Breast epithelium (tissue), 4 donors: ENCODE measurements around the gene FLG2. TPM values are rescaled to one million over a fixed set of nuclear protein-coding genes. Genes with fewer than 3 reads are reported as not detected.

ENCODE experiments used
- DNase-seq, 2 donors: peaks; one replicate each; pipeline ENCODE4 v3.0.0-alpha.2; 2019; ENCODE audit warnings: low spot score in 2 of 2
- H3K27ac ChIP-seq, 2 donors: fragments of 200-600 bp; sonication (generic) in 1 of 2; one replicate each; pipeline ENCODE4 v1.5.1; 2016 to 2019; ENCODE audit warnings: mild to moderate bottlenecking in 1 of 2
- H3K27me3 ChIP-seq, 2 donors: fragments of 200-600 bp; sonication (generic) in 1 of 2; one replicate each; pipeline versions ENCODE4 v1.5.1 to v1.6.0; 2017 to 2019; ENCODE audit warnings: control low read depth in 1 of 2, mild to moderate bottlenecking in 1 of 2
- H3K36me3 ChIP-seq: fragments of 200-600 bp; one replicate; pipeline ENCODE4 v1.5.1; 2019
- H3K4me1 ChIP-seq, 2 donors: fragments of 200-600 bp; sonication (generic); one replicate each; pipeline ENCODE4 v1.5.1; 2016 to 2019; ENCODE audit warnings: control low read depth in 1 of 2
- H3K4me3 ChIP-seq, 3 donors: fragments of 200-600 bp; sonication (generic); 1 replicate in 2 of 3; 2 replicates in 1 of 3; pipeline ENCODE4 v1.5.1; 2016 to 2019; ENCODE audit warnings: mild to moderate bottlenecking in 3 of 3, moderate library complexity in 2 of 3
- H3K9me3 ChIP-seq, 2 donors: fragments of 200-600 bp; sonication (generic) in 1 of 2; one replicate each; pipeline ENCODE4 v1.5.1; 2016 to 2019; ENCODE audit warnings: control low read depth in 1 of 2
- POLR2A ChIP-seq: fragments of 450-650 bp; IDR thresholded peaks from one replicate; pipeline ENCODE4 v1.6.1; 2016; ENCODE audit warnings: antibody characterized with exemption, mild to moderate bottlenecking, moderate library complexity
- POLR2AphosphoS5 ChIP-seq, 3 donors: sonication (generic); formaldehyde crosslinking; IDR thresholded peaks; one replicate each; pipeline ENCODE4 v1.6.1; 2017; ENCODE audit warnings: antibody characterized with exemption in 3 of 3
- intact Hi-C: fragments of 100-400 bp; cut with DNase I; formaldehyde crosslinking; loops from one replicate; pipeline ENCODE4 v1.15.1; 2023; ENCODE audit warnings: low total_unique reads
- total RNA-seq, 3 donors: library from RNA; depleted of rRNA; stranded (reverse); fragments of >200 nt; gene quantifications; one replicate each; pipeline ENCODE4 v1.1.0, GENCODE V29; 2016
- TF ChIP-seq, protein P1 (sequence below), 3 donors: fragments of 450-650 bp; IDR thresholded peaks; one replicate each; pipeline ENCODE4 v1.5.1; 2016 to 2017; ENCODE audit warnings: antibody characterized with exemption in 3 of 3, mild to moderate bottlenecking in 3 of 3, moderate library complexity in 3 of 3

FLG2 gene
- total RNA-seq, 3 donors from 2014 or later: not detected

DNA sequence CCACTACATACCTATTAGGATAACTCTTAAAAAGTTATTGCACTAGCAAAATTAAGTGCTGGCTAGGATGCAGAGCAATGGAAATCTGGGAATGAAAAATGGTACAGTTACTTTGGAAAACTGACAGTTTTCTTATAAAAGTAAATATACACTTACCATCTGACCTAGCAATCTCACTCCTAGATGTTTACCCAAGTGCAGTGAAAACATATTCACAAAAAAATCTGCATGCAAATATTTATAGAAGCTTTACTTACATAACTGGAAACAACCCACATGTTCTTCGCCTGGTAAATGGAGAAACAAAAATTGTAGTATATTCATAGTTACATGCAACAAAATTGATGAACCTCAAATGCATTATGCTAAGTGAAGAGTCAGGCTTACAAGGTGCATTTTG lies 12.9 kb upstream of the FLG2 start:
- no peak for DNase-seq
- Histone ChIP-seq H3K27ac (no peak overlapping the region), H3K9me3 (peaks cover 8 to 13% of the 10 kb centered on the region in 2 donors), H3K27me3 (peaks cover 0 to 7% of the 10 kb centered on the region in 2 donors), H3K36me3 (no peaks in the 10 kb centered on the region), H3K4me3 (no peak overlapping the region), H3K4me1 (no peaks in the 10 kb centered on the region)
- intact Hi-C loops: no loop called here
- no peak for TF ChIP-seq POLR2AphosphoS5 (IDR thresholded peaks at IDR 0.05)

DNA sequence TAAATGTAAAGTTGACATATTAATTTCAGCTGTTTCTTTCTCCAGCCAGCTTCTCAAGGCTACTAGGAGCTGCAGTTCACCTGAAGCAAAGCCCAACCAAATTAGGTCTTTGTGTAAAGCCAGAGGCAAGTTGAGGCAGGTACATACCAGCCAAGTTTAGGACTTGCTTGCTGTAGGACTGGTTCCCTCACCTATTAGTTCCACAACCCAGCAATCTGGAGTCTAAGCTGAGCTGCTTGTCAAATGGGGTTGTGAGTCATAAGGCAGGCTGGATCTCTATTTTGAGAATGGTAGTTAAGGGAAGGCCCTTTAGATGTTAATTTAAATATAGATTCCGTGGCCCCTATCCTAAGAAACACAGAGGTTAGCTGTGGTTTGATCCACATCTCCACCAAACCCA lies 7.6 kb upstream of the FLG2 start:
- intact Hi-C loops: no loop called here
- Histone ChIP-seq H3K4me3 (no peak overlapping the region), H3K36me3 (no peaks in the 10 kb centered on the region), H3K27me3 (no peaks in the 10 kb centered on the region), H3K4me1 (no peaks in the 10 kb centered on the region), H3K9me3 (peaks cover 8 to 13% of the 10 kb centered on the region in 2 donors), H3K27ac (no peak overlapping the region)
- DNase-seq: no peak
- TF ChIP-seq POLR2A (no peak), POLR2AphosphoS5 (IDR thresholded peaks at IDR 0.05) (no peak)
- TF ChIP-seq, protein P1, sequence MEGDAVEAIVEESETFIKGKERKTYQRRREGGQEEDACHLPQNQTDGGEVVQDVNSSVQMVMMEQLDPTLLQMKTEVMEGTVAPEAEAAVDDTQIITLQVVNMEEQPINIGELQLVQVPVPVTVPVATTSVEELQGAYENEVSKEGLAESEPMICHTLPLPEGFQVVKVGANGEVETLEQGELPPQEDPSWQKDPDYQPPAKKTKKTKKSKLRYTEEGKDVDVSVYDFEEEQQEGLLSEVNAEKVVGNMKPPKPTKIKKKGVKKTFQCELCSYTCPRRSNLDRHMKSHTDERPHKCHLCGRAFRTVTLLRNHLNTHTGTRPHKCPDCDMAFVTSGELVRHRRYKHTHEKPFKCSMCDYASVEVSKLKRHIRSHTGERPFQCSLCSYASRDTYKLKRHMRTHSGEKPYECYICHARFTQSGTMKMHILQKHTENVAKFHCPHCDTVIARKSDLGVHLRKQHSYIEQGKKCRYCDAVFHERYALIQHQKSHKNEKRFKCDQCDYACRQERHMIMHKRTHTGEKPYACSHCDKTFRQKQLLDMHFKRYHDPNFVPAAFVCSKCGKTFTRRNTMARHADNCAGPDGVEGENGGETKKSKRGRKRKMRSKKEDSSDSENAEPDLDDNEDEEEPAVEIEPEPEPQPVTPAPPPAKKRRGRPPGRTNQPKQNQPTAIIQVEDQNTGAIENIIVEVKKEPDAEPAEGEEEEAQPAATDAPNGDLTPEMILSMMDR (IDR thresholded peaks at IDR 0.05): no peak

DNA sequence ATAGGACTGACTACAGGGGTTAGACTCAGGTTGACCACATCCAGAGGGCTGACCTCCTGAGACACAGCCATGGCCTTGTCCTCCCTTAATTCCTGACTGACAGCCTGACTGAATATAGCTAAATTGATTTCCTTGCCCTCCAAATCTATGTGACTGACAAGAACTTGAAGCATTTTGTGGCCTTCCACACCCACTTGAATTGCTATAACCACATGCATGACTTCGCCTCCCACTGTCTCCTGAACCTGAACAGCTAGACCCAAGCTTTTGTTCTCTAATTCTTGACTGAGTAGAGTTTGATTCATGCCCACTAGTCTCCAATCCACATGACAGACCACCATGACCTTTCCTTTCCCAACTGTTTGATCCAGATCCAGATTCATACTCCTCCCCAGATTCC lies 3.1 kb downstream of the FLG2 start:
- no peaks in the 10 kb centered on the region for H3K36me3 ChIP-seq
- no peak overlapping the region for H3K27ac ChIP-seq
- intact Hi-C loops: no loop called here
- no peaks in the 10 kb centered on the region for H3K4me1 ChIP-seq
- H3K9me3 ChIP-seq: peaks cover 0 to 6% of the 10 kb centered on the region in 2 donors
- no peak overlapping the region for H3K4me3 ChIP-seq
- H3K27me3 ChIP-seq: no peaks in the 10 kb centered on the region
- TF ChIP-seq POLR2AphosphoS5 (IDR thresholded peaks at IDR 0.05): no peak
- TF ChIP-seq, protein P1 (IDR thresholded peaks at IDR 0.05): no peak
- no peak for TF ChIP-seq POLR2A
- DNase-seq: no peak

DNA sequence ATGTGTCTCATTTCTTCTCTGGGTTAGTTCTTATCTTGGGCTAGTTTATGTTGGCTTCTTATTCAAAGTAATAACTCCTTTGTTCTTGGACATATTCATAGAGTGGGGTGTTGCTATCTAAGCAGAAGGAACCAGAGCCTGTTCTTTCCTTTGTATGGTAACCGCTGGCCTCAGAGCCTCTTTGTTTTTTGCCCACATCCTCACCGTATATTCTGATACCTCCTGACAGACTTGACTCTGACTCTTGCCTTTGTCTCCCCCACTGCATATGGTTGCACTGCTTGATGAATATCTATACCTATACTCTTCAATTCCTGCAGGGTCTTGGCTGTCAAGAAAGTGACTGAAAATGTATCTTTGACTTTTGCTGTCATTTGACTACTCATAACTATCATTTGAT lies 10.2 kb downstream of the FLG2 start:
- no peak for DNase-seq
- no peaks in the 10 kb centered on the region for H3K27me3 ChIP-seq
- TF ChIP-seq, protein P1 (IDR thresholded peaks at IDR 0.05): no peak
- no peak for TF ChIP-seq POLR2A
- no peak for TF ChIP-seq POLR2AphosphoS5 (IDR thresholded peaks at IDR 0.05)

DNA sequence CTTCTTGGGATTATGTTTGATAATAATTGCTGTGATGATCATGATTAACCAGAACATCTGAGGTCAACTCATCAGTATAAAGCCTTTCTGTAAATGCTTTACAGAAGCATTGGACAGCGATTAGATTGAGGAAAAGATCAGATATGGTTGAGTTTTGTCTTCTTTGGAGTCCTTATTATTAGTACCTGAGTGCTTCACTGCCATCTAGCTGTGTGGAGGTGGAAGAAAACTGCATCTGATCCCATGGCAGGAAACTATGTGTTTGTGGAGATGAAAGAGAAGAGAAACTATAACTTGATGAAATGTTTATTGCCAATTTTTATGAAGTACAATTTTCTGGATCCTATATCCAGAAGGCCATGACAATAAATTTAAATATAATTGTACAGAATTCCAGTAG lies 11.4 kb downstream of the FLG2 start:
- intact Hi-C loops: no loop called here
- Histone ChIP-seq H3K27me3 (no peaks in the 10 kb centered on the region), H3K4me3 (no peak overlapping the region), H3K4me1 (no peaks in the 10 kb centered on the region), H3K36me3 (no peaks in the 10 kb centered on the region), H3K27ac (no peak overlapping the region), H3K9me3 (no peaks in the 10 kb centered on the region)
- TF ChIP-seq POLR2A: no peak
- TF ChIP-seq POLR2AphosphoS5 (IDR thresholded peaks at IDR 0.05): no peak
- TF ChIP-seq, protein P1 (IDR thresholded peaks at IDR 0.05): no peak
- no peak for DNase-seq

More for the DNA sequence above, 10.2 kb downstream of the FLG2 start:
- Histone ChIP-seq H3K36me3 (no peaks in the 10 kb centered on the region), H3K4me3 (no peak overlapping the region), H3K4me1 (no peaks in the 10 kb centered on the region), H3K9me3 (peaks cover 0 to 2% of the 10 kb centered on the region in 2 donors), H3K27ac (no peak overlapping the region)
- intact Hi-C loops: no loop called here
